ENCODE data around the gene UQCRC2. TPM values are rescaled to one million over a fixed set of nuclear protein-coding genes. Genes with fewer than 3 reads are reported as not detected.

The UQCRC2 gene
- total RNA-seq, result 129 and 197 TPM in 2 replicates

GRCh38 chr16:21952793-21953540, at the start of gene UQCRC2:
Gene UQCRC2 (plus strand): TSS chr16:21953361. CDS start chr16:21953424, 63 bp downstream.

DNA sequence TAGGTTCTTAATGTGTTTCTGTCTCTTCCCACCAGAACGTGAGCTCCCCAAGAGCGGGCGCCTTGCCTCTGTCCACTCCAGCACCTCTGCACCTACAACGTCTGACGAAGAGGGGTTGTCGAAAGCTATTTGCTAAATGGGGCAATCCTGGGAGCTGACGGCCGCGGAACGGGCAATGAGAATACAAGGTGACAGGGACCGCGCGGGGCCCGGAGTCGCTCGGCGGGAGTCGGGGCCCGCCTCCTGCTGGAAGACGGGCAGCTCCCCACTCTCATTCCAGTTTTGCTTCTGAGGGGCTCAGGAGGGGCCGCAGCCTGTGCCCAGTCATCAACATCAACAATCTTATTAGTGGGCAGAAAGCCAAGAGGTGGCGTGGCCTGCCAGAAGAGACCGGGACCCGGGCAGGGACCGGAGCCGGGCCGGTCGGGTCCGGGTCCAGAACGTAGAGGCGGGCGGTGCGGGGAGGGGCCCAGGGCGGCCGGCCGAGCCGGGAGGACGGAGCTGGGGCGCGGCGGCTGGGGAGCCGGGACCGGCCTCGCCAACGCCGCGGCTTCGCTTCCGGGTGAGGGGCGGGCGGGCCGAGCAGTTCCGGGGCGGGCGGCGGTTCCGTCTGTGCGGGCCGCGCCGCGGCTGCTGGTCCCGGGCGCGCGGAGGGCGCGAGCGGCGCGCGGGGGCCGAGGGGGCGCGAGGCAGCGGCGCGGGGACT, 54.5 kb downstream of the UQCRC2 start, which contains the start of gene MOSMO:
MOSMO (plus strand) TSS at position 603 of the 706 bp plus-strand sequence. CDS start 191 bp downstream, outside the sequence.

Other genes with a start within 250 kb of the UQCRC2 start
- 22.1 and 42.9 TPM in 2 replicates for gene NPIPB4, start 95.6 kb upstream of the UQCRC2 start, total RNA-seq
- gene PDZD9, start 47.8 kb downstream of the UQCRC2 start, total RNA-seq, result not detected in 2 replicates
- 13.6 and 35.1 TPM in 2 replicates for gene MOSMO, start 54.8 kb downstream of the UQCRC2 start, total RNA-seq
- gene VWA3A, start 139.2 kb downstream of the UQCRC2 start, total RNA-seq, result 0.14 TPM in 1 of 2 replicates, not detected in the other
- under 0.01 TPM in 1 of 2 replicates, not detected in the other for gene SDR42E2, start 209.1 kb downstream of the UQCRC2 start, total RNA-seq